PFSK-1 (cell line): ENCODE results near the gene SNX9.

Experiments used
- FOXP2 ChIP-seq: optimal IDR thresholded peaks from 2 replicates; pipeline ENCODE3; 2011; ENCODE audit warnings: borderline replicate concordance, control low read depth, inconsistent platforms; ENCODE audit not compliant: insufficient read depth; ENCODE audit errors: extremely low read length, extremely low read depth
- POLR2AphosphoS5 ChIP-seq: IDR thresholded peaks from 2 replicates; pipeline ENCODE4 v1.6.1; 2012; ENCODE audit warnings: low read depth, mild to moderate bottlenecking, control low read depth, low read length, moderate library complexity
- SIN3A ChIP-seq: IDR thresholded peaks from 2 replicates; pipeline ENCODE4 v1.6.1; 2012; ENCODE audit warnings: mild to moderate bottlenecking, low read length, moderate library complexity, borderline replicate concordance; ENCODE audit not compliant: insufficient read depth
- TAF1 ChIP-seq: IDR thresholded peaks from 2 replicates; pipeline ENCODE4 v1.6.1; 2012; ENCODE audit warnings: low read length, control low read depth, borderline replicate concordance; ENCODE audit not compliant: insufficient read depth
- TF ChIP-seq, protein P1 (sequence below), 2 experiments: IDR thresholded peaks; 2 replicates each; pipeline versions ENCODE4 v1.6.1 to v1.8.0; 2011 to 2012; ENCODE audit warnings: low read depth in 2 of 2, low read length in 2 of 2, control low read depth in 1 of 2, inconsistent platforms in 1 of 2, mild to moderate bottlenecking in 1 of 2, moderate library complexity in 1 of 2; ENCODE audit not compliant: insufficient read depth in 1 of 2

The SNX9 gene

DNA sequence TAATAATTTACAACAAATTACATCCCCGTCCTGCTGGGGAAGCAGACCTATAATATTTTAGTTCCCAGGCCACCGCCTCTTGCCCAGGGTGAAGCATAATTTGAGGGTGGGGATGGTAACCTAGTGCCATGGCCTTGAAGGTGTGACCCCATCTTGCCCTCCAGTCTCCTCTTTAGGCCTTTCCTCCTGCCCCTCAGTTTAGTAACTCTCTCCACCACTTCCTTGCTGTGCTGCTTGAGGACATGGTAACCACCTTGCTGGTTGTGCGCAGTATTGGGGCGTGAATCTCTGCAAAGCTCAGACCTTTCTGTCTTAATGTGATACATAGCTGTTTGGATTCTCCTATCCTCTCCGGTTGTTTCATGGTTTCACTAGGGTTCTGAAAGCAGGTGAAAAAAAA, 16.6 kb downstream of the SNX9 start:
- TF ChIP-seq POLR2AphosphoS5 (no peak), TAF1 (no peak), SIN3A (no peak), FOXP2 (no peak)
- TF ChIP-seq, protein P1, sequence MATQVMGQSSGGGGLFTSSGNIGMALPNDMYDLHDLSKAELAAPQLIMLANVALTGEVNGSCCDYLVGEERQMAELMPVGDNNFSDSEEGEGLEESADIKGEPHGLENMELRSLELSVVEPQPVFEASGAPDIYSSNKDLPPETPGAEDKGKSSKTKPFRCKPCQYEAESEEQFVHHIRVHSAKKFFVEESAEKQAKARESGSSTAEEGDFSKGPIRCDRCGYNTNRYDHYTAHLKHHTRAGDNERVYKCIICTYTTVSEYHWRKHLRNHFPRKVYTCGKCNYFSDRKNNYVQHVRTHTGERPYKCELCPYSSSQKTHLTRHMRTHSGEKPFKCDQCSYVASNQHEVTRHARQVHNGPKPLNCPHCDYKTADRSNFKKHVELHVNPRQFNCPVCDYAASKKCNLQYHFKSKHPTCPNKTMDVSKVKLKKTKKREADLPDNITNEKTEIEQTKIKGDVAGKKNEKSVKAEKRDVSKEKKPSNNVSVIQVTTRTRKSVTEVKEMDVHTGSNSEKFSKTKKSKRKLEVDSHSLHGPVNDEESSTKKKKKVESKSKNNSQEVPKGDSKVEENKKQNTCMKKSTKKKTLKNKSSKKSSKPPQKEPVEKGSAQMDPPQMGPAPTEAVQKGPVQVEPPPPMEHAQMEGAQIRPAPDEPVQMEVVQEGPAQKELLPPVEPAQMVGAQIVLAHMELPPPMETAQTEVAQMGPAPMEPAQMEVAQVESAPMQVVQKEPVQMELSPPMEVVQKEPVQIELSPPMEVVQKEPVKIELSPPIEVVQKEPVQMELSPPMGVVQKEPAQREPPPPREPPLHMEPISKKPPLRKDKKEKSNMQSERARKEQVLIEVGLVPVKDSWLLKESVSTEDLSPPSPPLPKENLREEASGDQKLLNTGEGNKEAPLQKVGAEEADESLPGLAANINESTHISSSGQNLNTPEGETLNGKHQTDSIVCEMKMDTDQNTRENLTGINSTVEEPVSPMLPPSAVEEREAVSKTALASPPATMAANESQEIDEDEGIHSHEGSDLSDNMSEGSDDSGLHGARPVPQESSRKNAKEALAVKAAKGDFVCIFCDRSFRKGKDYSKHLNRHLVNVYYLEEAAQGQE (IDR thresholded peaks at IDR 0.05; ENCODE audit: insufficient read depth in 1 of 2, low read depth in 2 of 2, low read length in 2 of 2), result no peak

DNA sequence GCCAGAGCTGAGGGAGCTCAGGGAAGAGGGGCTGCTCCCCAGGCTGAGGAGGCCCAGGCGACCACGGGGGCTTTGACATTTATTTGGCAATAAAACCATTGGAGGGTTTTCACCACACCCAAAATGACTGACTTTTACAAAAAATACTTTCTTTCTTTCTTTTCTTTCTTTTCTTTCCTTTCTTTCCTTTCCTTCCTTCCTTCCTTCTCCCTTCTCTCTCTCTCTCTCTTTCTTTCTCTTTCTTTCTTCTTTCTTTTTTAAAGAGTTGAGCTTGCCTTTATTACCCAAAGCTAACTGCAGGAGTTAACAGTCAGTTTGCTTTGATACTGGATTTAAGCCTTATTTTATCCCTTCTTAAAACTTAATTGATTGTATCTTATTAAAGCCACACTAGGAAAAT, 17.2 kb downstream of the SNX9 start:
- no peak for TF ChIP-seq TAF1
- TF ChIP-seq, protein P1 (IDR thresholded peaks at IDR 0.05; ENCODE audit: insufficient read depth in 1 of 2, low read depth in 2 of 2, low read length in 2 of 2), result no peak
- no peak for TF ChIP-seq SIN3A
- no peak for TF ChIP-seq FOXP2
- TF ChIP-seq POLR2AphosphoS5, result no peak

GRCh38 chr6:157840776-157841175, 17.7 kb downstream of the SNX9 start:
- TF ChIP-seq, protein P1 (IDR thresholded peaks at IDR 0.05; ENCODE audit: insufficient read depth in 1 of 2, low read depth in 2 of 2, low read length in 2 of 2), result no peak
- no peak for TF ChIP-seq SIN3A
- no peak for TF ChIP-seq FOXP2
- no peak for TF ChIP-seq TAF1
- no peak for TF ChIP-seq POLR2AphosphoS5

DNA sequence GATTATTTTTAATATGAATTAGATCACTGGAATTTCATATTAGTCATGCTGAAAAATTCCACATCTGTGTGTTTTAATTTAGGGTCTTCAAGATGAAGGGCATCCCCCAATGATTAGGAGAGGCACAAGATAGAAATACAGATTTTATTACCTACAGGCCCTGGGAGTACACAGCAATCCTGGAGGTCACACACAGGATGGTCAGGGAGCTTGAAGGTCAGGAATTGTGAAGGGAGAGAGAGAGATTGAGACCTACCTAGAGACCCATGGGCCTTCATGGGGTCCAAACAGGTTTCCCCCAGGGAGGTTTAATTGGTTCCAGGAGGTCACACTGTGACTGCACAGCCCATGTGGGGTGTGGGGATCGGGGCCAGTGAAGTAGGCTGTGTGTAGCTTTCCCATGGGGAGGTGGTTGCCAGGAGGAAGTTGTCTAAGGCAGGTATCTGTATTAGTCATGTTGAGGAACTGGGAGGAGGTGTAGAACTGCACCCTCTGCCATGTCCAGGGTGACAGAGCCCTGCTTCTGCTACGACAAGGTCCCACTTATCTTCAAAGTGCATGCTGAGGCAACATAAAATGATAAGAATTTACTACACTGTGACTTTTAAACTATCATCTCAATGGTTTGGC, 18.3 kb downstream of the SNX9 start:
- no peak for TF ChIP-seq FOXP2
- TF ChIP-seq POLR2AphosphoS5, result no peak
- no peak for TF ChIP-seq TAF1
- TF ChIP-seq, protein P1 (IDR thresholded peaks at IDR 0.05; ENCODE audit: insufficient read depth in 1 of 2, low read depth in 2 of 2, low read length in 2 of 2), result no peak
- TF ChIP-seq SIN3A, result no peak

DNA sequence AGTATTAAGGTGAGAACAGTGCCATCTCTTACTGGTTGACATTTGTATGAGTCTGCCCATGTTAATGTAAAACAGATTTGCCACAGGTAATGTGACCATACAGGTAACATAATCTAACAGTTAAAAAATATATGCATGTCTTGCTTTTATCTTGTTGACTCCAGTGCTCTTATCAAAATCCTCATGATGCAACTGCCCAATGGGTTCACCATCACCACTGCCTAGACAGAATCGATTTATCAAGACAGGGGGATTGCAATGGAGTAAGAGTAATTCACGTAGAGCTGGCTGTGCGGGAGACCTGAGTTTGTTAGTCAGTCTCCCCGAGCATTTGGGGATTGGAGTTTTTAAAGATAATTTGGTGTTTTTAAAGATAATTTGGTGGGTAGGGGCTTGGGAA, 19.2 kb downstream of the SNX9 start:
- no peak for TF ChIP-seq FOXP2
- no peak for TF ChIP-seq SIN3A
- TF ChIP-seq POLR2AphosphoS5, result no peak
- TF ChIP-seq, protein P1 (IDR thresholded peaks at IDR 0.05; ENCODE audit: insufficient read depth in 1 of 2, low read depth in 2 of 2, low read length in 2 of 2), result no peak
- no peak for TF ChIP-seq TAF1
